UCSD-AML1 (cell line): Measurements from ENCODE around the gene VSIG8.
A peak's percentile ranks its signal among the peaks of the same experiment; 100 is the strongest.

Experiments
- DNase-seq: peaks from one replicate; lab custom pipeline; 2025; ENCODE audit not compliant: unreplicated experiment; lab: John Stamatoyannopoulos, UW

The VSIG8 gene

DNA sequence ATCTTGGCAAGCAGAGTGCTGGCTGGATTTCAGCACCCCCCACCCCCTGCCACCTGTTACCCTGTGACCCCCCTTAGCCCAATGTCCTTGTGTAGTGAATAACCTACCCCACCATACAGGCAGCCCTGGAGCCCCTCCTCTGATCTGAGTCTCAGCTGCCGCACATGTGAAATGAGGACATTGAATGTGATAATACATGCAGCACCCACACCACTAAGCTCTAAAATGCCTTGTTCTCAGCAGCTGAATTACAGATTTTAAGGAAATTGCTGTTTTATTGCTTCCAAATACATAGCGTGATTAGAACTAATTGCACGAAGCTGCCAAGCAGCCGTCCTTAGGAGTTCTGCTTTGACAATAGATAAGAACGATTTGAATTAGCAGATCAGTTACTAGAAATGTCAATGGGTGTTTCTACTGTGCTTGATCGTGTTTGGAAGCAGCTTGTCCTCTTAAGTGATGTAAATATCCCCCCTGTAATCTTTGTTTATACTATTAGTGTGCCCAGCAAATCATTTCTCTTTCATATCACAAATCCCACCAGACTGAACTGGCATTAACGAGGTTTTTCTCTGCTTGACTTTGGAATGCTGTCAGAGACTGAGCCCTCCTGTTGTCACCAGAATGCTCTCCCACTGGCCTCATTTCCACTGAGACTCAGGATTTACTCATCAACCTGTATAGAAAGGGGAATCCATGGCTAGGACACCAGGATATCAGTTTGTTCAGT, 30.9 kb downstream of the VSIG8 start:
- no peak for DNase-seq

DNA sequence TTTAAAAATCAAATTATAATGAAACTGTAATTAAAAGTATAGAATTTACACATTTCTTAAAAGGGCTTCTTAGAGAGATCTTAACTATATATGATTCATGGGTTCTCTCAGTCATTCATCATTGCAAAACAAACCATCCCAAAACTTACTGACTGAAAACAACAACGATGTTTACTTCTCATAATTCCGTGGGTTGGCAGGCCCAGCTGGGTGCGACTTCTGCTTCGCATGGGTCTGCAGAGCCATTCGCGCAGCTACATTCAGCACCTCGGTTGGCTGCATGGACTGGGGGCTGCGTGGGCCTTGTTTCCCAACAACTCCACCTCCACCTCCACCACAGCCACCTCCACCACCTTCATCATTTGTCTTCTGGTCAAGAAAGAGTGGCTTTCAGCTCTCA, 31.7 kb downstream of the VSIG8 start:
- no peak for DNase-seq

DNA sequence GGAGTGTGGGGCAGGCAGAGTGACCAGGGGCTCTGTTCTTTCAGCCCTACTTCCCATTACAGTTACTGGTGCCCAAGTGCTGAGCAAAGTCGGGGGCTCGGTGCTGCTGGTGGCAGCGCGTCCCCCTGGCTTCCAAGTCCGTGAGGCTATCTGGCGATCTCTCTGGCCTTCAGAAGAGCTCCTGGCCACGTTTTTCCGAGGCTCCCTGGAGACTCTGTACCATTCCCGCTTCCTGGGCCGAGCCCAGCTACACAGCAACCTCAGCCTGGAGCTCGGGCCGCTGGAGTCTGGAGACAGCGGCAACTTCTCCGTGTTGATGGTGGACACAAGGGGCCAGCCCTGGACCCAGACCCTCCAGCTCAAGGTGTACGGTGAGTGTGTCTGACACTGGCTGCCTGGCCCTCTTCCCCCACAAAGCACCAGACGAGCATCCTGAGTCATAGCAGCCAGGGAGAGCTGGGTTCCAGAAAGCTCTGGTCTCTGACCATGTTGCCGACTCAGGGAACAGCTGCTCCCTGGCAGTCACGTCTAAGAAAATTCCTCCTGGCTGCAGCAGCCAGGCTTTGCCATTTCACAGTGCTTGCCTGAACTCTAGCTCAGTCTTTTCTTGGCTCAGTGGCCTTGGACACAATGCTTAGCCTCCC, 32.5 kb downstream of the VSIG8 start:
- DNase-seq: no peak

DNA sequence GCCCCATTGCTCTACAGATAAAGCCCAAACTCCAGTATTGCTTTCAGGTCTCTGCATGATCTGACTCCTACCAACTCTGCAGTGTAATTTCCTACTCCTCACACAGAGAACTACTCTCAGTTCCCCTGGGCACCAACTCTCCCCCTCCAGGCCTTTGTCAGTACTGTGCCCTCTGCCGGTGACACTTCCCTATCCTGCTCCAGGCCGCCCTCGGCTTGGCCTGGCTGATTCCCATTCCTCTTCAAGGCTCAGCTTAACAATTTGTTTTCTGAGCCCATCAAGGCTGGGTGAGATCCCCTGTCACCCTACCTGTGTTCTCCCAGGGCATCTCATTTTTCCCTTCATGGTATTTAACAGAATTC, 33.2 kb downstream of the VSIG8 start:
- peak; percentile 65 for DNase-seq

DNA sequence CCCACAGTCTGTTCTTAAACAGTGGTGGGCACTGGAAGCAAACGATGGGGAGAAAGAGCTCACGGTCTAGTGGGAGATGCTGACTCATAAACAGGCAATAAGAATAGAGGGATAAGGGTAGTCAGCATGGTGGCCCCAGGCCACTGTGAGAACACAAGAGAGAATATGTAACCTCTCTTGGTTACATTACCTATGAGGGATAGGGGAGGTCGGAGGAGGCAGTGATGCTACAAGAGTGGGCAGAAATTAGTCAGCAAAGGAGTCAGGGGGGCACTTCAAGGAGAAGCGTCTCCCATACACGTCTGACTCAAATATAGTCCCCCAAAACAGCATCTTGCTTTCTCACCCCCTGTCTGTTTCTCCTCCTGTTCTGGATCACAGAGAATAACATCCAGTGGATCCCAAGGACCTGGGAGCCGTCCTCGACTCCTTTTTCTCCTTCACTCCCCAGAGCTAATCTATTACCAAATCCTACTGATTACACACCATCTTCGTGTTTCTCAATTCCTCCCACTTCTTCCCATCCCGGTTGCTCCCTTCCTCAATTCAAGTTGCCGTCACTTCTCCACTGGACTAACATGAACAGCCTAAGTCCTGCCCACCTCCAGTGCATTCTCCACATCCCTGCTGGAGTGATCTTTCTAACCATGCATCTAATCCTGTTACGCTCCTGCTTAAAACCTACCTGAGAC, 33.7 kb downstream of the VSIG8 start:
- no peak for DNase-seq

DNA sequence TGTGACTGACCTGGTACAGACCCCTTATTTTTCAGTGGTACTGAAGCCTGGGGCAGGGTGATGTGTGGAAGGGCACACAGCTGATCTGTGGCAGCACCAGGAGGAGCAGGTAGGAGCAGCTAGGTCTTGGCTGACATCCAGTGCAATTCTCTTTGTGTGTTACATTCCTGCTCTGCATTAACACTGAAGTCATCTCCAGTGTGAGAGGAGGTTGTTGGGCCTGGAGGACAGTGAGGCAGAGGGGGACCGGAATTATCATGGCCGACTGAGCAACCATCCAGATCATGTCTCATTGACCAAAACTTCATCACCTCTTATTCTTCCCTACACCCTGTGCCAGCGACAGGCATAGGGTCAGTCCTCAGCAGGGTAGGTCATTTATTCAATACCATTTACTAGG, 34.3 kb downstream of the VSIG8 start:
- DNase-seq: no peak

DNA sequence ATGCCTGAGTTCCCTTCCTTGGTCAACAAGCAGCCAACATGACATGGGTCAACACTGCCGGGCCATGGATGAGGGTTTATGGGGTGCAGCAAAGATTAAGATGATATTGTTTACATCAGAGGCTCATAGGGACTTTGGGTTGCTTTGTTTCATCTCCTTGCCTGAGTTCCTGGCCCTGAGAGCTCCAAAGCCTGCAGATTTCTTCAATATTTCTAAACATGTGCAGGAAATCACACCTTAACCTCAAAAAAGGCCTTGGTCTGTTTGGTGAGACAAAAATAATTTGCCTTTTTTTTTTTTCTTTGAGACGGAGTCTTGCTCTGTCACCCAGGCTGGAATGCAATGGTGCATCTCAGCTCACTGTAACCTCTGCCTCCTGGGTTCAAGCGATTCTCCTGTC, 34.9 kb downstream of the VSIG8 start:
- DNase-seq: no peak

DNA sequence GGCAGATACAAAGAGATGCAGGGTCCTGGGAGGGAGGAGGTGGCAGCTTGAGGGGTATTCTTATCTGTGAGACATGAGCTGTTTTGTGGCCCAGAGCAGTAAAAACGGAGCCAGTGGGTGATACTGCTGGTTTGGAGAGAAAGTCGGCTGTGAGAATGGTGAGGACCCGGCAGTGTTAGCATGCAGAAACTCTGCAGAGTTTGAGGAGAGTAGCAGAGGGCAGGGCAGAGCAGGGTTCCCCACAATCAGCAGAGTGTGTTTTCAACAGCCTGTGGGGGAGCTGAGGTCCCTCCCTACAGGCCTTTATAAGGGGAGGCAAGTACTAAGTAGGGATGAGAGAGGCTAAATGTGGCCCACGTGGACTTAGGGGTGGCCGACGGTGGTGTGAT, 35.4 kb downstream of the VSIG8 start:
- no peak for DNase-seq

DNA sequence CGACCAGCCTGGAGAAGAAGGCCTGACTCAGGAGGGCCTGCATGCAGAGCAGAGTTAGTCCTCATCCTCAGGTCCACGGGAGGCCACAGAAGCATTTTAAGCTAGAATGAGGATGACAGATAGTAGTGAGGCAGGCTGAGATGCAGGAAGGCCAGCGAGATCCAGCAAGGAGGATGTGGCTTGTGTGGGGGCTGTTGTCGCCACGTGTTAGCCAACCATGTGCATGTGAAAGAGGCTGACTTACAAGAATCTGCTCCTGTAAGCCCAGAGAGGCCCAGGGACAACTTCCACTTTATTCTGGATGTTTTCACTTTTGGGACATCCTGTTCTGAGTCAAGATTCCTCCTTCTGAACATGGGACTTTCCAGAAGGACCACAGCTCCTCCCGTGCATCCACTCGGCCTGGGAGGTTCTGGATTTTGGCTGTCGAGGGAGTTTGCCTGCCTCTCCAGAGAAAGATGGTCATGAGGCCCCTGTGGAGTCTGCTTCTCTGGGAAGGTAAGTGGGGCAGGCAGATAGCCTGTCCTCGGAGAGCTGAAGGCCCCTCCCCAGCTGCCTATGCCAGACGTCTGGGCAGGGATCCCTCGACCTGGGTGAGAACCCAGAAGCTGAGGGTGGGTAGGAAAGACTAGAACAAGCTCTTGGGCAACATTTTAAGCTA, 35.9 kb downstream of the VSIG8 start, which contains the start of gene SLAMF8:
Gene SLAMF8 (plus strand): TSS at position 433 of the 661 bp plus-strand sequence. CDS start 26 bp downstream, at position 459.
- peak; percentile 65 for DNase-seq

DNA sequence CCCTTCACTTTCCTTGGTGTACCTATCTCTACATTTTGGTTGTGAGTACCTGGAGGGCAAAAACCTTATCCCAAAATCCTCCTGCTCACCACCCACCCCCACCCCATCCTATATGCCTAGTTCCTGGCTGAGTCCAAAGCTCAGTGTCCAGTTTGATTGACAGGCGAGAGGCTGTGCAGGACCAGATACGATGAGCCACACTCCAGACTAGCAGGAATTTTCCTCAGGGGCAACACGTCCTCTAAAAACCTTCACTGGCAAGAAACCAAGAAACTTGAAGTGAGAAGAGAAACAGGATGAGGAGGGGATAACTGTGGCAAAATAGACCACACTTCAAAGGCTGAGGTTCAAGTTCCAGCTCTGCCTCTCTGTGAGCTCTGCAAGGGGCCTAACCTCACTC, 36.9 kb downstream of the VSIG8 start:
- DNase-seq: no peak

DNA sequence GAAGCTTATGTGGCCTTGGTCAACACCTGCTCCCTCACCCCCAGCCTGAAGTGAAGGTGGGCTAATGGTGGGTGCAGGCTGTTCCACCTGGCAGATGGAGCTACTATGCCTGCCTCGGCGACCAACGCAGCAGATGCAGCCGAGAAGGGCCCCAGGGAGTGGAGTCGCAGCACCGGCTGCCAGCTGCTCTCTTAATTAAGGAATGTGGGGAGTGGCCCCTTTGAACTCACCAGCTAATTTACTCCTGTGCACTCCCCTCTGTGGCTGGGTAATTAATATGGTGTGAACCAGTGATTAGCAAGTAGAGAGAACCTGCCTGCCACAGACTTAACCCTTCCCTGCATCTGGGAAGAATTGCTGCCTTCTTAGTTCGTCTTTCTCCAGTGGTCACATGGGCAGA, 39.1 kb downstream of the VSIG8 start:
- DNase-seq: no peak

DNA sequence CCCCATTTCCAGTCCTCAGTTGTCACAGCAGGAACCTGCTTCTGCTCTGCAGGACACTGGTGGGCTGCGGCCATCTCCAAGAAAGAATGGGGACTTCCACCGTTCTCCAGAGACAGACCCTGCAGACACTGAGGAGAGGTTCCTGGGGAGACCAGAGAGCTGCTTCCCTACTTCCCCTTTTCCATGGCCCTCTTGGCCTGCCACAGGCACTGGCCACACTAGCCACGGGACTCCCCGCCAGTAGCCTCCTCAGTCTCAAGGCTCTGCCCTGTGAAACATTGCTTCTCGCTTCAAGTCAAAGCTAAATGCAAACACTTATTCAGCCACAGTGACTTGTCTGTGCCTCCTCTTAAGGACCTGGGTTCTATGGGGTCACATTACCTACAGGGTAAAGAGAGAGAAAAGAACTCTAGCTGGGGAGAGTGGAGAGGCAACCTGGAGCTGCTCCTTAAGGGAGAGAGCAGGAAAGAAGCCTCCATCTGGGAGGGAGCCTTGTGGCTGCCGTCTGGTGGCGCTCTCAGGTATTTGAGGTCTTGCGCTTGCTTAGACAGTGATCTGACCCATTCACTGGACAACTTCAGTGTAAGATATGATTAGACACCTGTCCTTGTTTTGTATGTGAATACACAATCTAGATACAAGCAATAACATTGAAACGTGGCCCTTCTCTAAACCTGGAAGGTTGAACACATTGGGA, 41.1 kb downstream of the VSIG8 start:
- peak; percentile 46 for DNase-seq

DNA sequence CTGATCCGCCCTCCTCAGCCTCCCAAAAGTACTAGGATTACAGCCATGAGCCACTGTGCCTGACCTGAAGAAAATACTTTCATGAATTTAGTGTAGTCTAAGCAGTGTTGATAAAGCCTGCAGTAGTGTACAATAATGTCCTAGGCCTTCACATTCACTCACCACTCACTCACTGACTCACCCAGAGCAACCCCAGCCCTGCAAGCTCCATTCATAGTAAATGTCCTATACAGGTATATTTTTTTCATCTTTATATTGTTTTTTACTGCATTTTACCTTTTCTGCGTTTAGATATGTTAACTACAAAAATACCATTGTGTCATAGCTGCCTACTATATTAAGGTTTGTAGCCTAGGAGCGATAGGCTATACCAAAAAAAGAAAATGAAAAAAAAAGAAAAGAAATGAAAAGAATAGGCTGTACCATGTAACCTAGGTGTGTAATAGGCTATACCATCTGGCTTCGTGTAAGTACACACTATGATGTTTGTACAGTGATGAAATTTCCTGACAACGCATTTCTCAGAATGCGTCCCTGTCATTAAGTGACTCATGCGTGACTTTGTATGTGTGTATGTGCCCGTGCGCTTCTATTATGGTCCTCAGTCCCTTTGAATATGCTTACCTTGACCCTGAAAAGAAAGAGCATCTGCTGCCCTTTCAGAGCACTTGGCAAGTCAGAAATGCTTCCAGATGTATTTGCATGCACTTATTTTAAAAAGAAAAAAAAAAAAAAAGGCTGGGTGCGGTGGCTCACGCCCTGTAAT, 45.0 kb downstream of the VSIG8 start:
- DNase-seq: no peak

DNA sequence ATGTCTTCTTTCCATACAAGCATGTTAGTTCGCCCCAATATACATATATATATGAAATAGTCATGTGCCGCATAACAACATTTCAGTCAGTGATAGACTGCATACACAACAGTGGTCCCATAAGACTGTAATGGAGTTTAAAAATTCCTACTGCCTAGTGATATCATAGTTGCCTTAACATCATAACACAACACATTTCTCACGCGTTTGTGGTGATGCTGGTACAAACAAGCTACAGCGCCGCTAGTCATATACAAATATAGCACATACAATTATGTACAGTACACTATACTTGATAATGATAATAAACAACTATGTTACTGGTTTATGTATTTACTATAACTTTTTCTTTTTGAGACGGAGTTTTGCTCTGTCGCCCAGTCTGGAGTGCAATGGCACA, 46.5 kb downstream of the VSIG8 start:
- DNase-seq: no peak

DNA sequence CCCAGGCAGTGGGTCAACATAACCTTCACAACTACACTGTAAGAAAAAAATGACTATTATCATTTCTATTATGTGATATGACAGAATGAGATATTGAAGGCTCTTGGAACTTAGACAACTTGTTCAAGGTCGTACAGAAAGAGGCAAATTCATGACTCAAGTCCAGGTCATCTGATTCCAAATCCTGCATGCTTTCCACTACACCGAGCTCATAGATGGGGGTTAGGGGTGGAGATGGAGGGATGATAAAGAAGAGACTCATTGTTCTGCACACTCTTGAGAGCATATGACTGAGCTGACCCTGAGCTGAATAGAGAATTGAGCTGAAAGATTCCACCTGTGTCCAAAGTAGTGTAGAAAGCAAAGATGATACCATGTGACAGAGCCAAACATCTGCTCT, 57.5 kb downstream of the VSIG8 start:
- no peak for DNase-seq
